ENCODE data around the gene IGSF8.

IGSF8 gene

GRCh38 chr1:160089883-160090282 lies 8.5 kb downstream of the IGSF8 start:
- no peak for DNase-seq (ENCODE audit: low read depth in 2 of 2)

GRCh38 chr1:160087118-160087662 lies 11.2 kb downstream of the IGSF8 start:
- DNase-seq (ENCODE audit: low read depth in 2 of 2): no peak

GRCh38 chr1:160086456-160086892 lies 11.9 kb downstream of the IGSF8 start:
- DNase-seq (ENCODE audit: low read depth in 2 of 2): no peak

GRCh38 chr1:160085686-160086455 lies 12.5 kb downstream of the IGSF8 start:
- DNase-seq (ENCODE audit: low read depth in 2 of 2): peak; percentile 49 to 62

GRCh38 chr1:160084771-160085321 lies 13.6 kb downstream of the IGSF8 start:
- no peak for DNase-seq (ENCODE audit: low read depth in 2 of 2)

- DNase-seq (ENCODE audit: low read depth in 2 of 2): peak; percentile 43 to 56
These were observed 14.2 kb downstream of the IGSF8 start for GRCh38 chr1:160083968-160084770.

GRCh38 chr1:160082926-160083325 lies 15.5 kb downstream of the IGSF8 start:
- DNase-seq (ENCODE audit: low read depth in 2 of 2): no peak

GRCh38 chr1:160082487-160082886 lies 15.9 kb downstream of the IGSF8 start:
- no peak for DNase-seq (ENCODE audit: low read depth in 2 of 2)

GRCh38 chr1:160081261-160081936 lies 17.0 kb downstream of the IGSF8 start, which contains the start of gene KCNJ9:
Gene KCNJ9 (plus strand): TSS chr1:160081538. CDS start chr1:160084031, 2,493 bp downstream.
- DNase-seq (ENCODE audit: low read depth in 2 of 2): no peak

- no peak for DNase-seq (ENCODE audit: low read depth in 2 of 2)
These were observed 17.9 kb downstream of the IGSF8 start for GRCh38 chr1:160080381-160081100.

GRCh38 chr1:160079448-160079847 lies 19.0 kb downstream of the IGSF8 start:
- no peak for DNase-seq (ENCODE audit: low read depth in 2 of 2)

GRCh38 chr1:160078512-160079195 lies 19.8 kb downstream of the IGSF8 start:
- no peak for DNase-seq (ENCODE audit: low read depth in 2 of 2)

GRCh38 chr1:160077486-160077885 lies 20.9 kb downstream of the IGSF8 start:
- DNase-seq (ENCODE audit: low read depth in 2 of 2): no peak

- no peak for DNase-seq (ENCODE audit: low read depth in 2 of 2)
These were observed 22.1 kb downstream of the IGSF8 start for GRCh38 chr1:160076295-160076694.

- no peak for DNase-seq (ENCODE audit: low read depth in 2 of 2)
These were observed 22.6 kb downstream of the IGSF8 start for GRCh38 chr1:160075836-160076235.

GRCh38 chr1:160074865-160075264 lies 23.6 kb downstream of the IGSF8 start:
- no peak for DNase-seq (ENCODE audit: low read depth in 2 of 2)

GRCh38 chr1:160071289-160071688 lies 27.1 kb downstream of the IGSF8 start:
- no peak for DNase-seq (ENCODE audit: low read depth in 2 of 2)

- DNase-seq (ENCODE audit: low read depth in 2 of 2): peak; percentile 46 to 53
These were observed 27.9 kb downstream of the IGSF8 start for GRCh38 chr1:160070243-160071163.
